Activated naive CD8-positive, alpha-beta T cell treated with anti-CD3 and anti-CD28 coated beads, Interleukin-2, amount 50 U/mL, for 24 hours (primary cell): Measurements from ENCODE around the gene AANAT.

ENCODE experiments used
- ATAC-seq: fragments of 150-1000 bp; cut with Tn5 transposase; one replicate; pipeline ENCODE4 v1.10.0; 2021
- DNase-seq: peaks from one replicate; pipeline ENCODE4 v3.0.0; 2021
- H3K27ac Mint-ChIP-seq: one replicate; pipeline ENCODE4 v1.8.0; 2021; ENCODE audit warnings: mild to moderate bottlenecking, mixed read lengths
- H3K27me3 Mint-ChIP-seq: one replicate; pipeline ENCODE4 v1.8.0; 2021; ENCODE audit warnings: mixed read lengths
- H3K36me3 Mint-ChIP-seq: one replicate; pipeline ENCODE4 v1.8.0; 2021; ENCODE audit warnings: low read depth, mixed read lengths
- H3K4me1 Mint-ChIP-seq: one replicate; pipeline ENCODE4 v1.8.0; 2021; ENCODE audit warnings: mixed read lengths
- H3K4me3 Mint-ChIP-seq: one replicate; pipeline ENCODE4 v1.8.0; 2021; ENCODE audit warnings: mild to moderate bottlenecking, moderate library complexity, mixed read lengths
- H3K9me3 Mint-ChIP-seq: one replicate; pipeline ENCODE4 v1.8.0; 2021; ENCODE audit warnings: mixed read lengths

The AANAT gene

DNA sequence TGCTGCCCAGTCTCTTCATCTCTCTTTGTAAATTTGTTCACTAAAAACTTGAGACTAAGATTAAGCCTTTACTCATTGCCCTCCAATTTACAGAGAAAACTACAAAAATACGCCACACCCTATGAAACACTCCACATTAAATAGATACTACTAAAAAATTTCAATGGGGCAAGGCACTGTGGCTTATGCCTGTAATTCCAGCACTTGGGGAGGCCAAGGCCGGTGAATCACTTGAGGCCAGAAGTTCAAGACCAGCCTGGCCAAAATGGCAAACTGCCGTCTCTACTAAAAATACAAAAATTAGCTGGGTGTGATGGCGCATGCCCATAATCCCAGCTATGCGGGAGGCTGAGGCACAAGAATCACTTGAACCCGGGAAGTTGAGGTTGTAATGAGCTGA, 18.3 kb upstream of the AANAT start:
- Mint-ChIP-seq H3K27me3 (no peaks in the 10 kb centered on the region), H3K4me1 (peaks cover 73% of the 10 kb centered on the region), H3K27ac (no peak overlapping the region), H3K9me3 (no peaks in the 10 kb centered on the region), H3K4me3 (no peak overlapping the region), H3K36me3 (peaks cover 5% of the 10 kb centered on the region)
- no peak for DNase-seq
- ATAC-seq = no peak

- H3K27ac Mint-ChIP-seq = peak overlapping the region; percentile 47
- no peak for DNase-seq
- peaks cover 5% of the 10 kb centered on the region for H3K36me3 Mint-ChIP-seq
- no peak for ATAC-seq
- H3K9me3 Mint-ChIP-seq = no peaks in the 10 kb centered on the region
- H3K27me3 Mint-ChIP-seq = no peaks in the 10 kb centered on the region
- H3K4me3 Mint-ChIP-seq = peak overlapping the region; percentile 86
- H3K4me1 Mint-ChIP-seq = peaks cover 49% of the 10 kb centered on the region
Observed at GRCh38 chr17:76451506-76451905, 15.9 kb upstream of the AANAT start.

GRCh38 chr17:76452127-76452659, 15.2 kb upstream of the AANAT start:
- Mint-ChIP-seq H3K27ac (no peak overlapping the region), H3K4me1 (peaks cover 43% of the 10 kb centered on the region)

DNA sequence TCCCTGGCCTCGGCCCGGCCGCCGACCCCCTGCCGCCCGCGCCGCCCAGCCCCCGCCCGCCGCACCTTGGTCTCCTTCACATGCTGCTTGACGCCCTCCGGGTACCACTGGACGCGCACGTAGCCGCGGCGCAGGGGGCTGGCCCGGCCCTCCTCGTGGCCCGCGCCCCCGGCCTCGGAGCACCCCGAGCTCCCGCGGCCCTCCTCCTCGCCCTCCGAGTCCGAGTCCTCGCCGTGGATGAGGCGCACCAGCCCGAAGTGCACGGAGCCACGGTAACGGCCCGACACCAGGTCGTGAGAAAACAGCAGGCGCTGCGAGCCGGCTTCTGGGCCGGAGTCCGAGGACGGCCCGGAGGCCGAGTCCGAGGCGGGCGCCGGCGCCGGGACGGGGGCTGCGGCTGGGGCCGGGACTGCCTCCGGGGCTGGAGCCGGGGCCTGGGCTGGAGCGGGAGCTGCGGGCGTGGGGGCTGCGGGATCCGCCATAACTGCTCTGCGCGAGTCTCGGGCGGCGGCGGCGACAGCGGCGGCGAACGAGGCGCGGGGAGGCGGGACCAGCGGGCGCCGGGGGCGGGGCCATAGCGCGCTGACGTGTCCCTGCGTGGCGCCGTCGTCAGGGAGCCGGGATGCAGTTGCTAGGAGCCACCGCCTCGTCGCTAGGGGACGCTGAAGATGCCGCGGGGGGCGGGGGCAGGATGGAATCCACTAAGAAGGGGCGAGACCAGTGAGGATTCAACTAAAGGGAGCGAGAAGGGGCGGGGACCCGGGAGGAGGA, 14.6 kb upstream of the AANAT start, which contains the start of gene UBE2O:
UBE2O (minus strand) TSS at position 493 of the 771 bp plus-strand sequence; CDS start at position 482, 11 bp downstream.
- Mint-ChIP-seq H3K4me1 (peaks cover 36% of the 10 kb centered on the region), H3K36me3 (peaks cover 5% of the 10 kb centered on the region), H3K9me3 (no peaks in the 10 kb centered on the region), H3K4me3 (peak within 1 kb of the TSS; percentile 86), H3K27me3 (no peaks in the 10 kb centered on the region), H3K27ac (no peak within 1 kb of the TSS)
- ATAC-seq (peak; percentile 93), DNase-seq (peak; percentile 96)

More at GRCh38 chr17:76452127-76452659, 15.2 kb upstream of the AANAT start:
- DNase-seq (no peak), ATAC-seq (peak; percentile 9)
- no peaks in the 10 kb centered on the region for H3K9me3 Mint-ChIP-seq
- H3K36me3 Mint-ChIP-seq = peaks cover 5% of the 10 kb centered on the region
- H3K4me3 Mint-ChIP-seq = peak overlapping the region; percentile 86
- H3K27me3 Mint-ChIP-seq = no peaks in the 10 kb centered on the region

- H3K4me1 Mint-ChIP-seq = peaks cover 31% of the 10 kb centered on the region
- ATAC-seq = no peak
- H3K4me3 Mint-ChIP-seq = peak overlapping the region; percentile 86
- H3K27me3 Mint-ChIP-seq = no peaks in the 10 kb centered on the region
- no peak overlapping the region for H3K27ac Mint-ChIP-seq
- peaks cover 5% of the 10 kb centered on the region for H3K36me3 Mint-ChIP-seq
- no peak for DNase-seq
- H3K9me3 Mint-ChIP-seq = no peaks in the 10 kb centered on the region
Observed at GRCh38 chr17:76453431-76453743, 14.0 kb upstream of the AANAT start.

GRCh38 chr17:76458580-76459490, 8.6 kb upstream of the AANAT start:
- Mint-ChIP-seq H3K9me3 (no peaks in the 10 kb centered on the region), H3K27me3 (no peaks in the 10 kb centered on the region), H3K27ac (no peak overlapping the region), H3K36me3 (no peaks in the 10 kb centered on the region), H3K4me1 (no peaks in the 10 kb centered on the region), H3K4me3 (no peak overlapping the region)
- DNase-seq (peak; percentile 20), ATAC-seq (no peak)

- Mint-ChIP-seq H3K27me3 (no peaks in the 10 kb centered on the region), H3K4me3 (no peak overlapping the region), H3K36me3 (no peaks in the 10 kb centered on the region), H3K4me1 (no peaks in the 10 kb centered on the region), H3K9me3 (no peaks in the 10 kb centered on the region), H3K27ac (no peak overlapping the region)
- DNase-seq (no peak), ATAC-seq (no peak)
Observed at GRCh38 chr17:76459674-76460073, 7.7 kb upstream of the AANAT start.

DNA sequence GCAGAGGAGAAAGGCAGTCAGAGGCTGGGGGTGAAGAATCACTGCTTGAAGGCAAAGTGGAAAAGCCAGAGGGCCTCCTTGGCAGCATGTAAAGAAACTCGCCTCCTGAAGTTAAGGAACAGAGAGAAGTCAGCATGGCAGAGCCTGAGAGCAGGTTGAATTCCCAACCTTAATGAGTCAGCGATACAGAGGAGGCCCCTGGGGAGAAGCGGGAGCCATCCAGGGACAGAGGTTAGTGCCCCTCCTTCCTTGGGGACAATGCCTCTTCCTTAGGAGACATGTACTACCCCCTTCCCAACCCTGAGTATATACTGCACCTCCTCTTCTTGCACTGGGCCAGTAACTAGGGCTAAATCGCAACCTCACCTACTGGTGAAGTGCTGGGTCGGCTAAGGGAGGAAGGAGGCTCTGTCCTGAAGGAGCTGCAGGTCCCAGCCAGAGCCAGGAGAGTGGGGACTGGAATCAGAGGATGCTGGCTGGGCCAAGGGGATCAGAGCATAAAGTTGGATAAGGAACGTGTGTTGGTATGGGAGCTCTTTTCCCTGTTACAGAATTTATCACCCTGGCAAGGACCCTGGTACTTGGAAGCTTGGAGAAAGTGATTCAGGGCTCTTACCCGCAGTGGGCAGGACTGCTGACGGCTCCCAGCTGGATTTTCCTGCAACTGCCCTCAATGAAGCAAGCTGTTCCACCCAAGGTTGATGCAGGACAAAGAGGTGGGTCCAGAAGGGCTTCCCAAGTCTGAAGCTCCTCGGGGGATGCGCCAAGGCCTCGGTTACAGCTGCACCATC, 5.4 kb upstream of the AANAT start:
- Mint-ChIP-seq H3K9me3 (no peaks in the 10 kb centered on the region), H3K4me3 (no peak overlapping the region), H3K4me1 (peaks cover 3% of the 10 kb centered on the region), H3K36me3 (no peaks in the 10 kb centered on the region), H3K27me3 (no peaks in the 10 kb centered on the region), H3K27ac (no peak overlapping the region)
- ATAC-seq (no peak), DNase-seq (no peak)

GRCh38 chr17:76462556-76463290, 4.7 kb upstream of the AANAT start:
- ATAC-seq (no peak), DNase-seq (no peak)
- no peak overlapping the region for H3K4me3 Mint-ChIP-seq
- no peaks in the 10 kb centered on the region for H3K36me3 Mint-ChIP-seq
- H3K9me3 Mint-ChIP-seq = no peaks in the 10 kb centered on the region
- H3K27me3 Mint-ChIP-seq = no peaks in the 10 kb centered on the region
- peaks cover 3% of the 10 kb centered on the region for H3K4me1 Mint-ChIP-seq
- no peak overlapping the region for H3K27ac Mint-ChIP-seq

DNA sequence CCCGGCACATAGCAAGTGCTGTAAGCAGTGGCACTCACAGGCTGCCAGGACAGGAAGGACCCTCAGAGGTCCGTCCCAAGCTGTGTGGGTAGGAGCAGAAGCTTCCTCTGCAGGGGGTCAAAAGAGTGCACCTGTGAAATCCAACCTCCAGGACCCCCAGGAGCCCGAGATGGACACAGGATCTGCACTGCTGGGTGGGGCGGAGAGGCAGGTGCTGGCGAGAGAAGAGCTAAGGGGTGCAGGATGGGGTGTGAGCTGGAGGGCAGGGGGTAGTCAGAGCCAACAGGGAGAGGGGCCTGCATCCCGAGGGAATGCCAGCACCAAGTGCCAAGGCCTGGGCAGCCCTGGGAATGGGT, 650 bp upstream of the AANAT start:
- Mint-ChIP-seq H3K4me1 (peaks cover 3% of the 10 kb centered on the region), H3K27ac (no peak overlapping the region)

DNA sequence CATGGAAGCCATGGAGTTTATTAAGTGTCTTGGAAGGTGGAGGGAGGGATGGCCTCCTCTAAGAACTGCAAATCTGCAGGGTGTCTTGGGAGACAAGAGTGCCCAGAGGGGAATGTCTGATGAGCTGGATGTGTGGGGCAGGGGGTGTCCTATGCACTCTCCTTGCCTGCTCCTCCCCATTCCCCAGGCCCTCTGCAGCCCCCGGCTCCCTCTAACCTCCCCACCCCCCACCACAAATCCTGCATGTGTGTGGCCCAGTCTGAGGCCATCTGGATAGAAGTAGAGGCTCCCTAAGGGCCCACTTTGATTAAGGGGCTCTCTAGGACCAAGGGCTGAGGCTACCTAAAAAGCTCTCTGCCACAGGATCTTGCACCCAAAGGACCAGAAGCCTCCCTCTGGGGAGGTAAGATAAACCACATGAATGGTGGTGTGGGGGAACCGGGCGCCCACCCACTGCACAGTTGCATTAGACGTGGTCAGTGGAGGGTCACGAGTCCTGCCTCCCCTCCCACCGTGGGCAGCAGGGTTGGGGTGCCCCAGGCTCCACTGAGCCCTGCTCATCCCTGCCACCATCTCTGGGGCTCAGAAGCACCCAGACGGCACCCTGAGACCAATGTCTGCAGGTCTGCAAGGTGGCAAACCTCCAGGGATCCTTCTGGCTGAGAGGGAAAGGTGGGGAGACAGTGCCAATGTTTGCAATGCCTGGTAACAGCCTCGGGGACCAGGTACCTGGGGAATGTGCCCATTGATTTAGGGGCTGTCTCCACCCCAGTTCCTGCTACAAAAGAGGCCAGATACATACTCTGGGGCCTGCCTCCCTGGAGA, 618 bp downstream of the AANAT start:
- no peak for ATAC-seq
- DNase-seq = no peak
- no peaks in the 10 kb centered on the region for H3K9me3 Mint-ChIP-seq
- H3K27me3 Mint-ChIP-seq = no peaks in the 10 kb centered on the region
- no peak overlapping the region for H3K4me3 Mint-ChIP-seq
- H3K36me3 Mint-ChIP-seq = peaks cover 4% of the 10 kb centered on the region
- H3K4me1 Mint-ChIP-seq = peaks cover 3% of the 10 kb centered on the region
- no peak overlapping the region for H3K27ac Mint-ChIP-seq

More for the DNA sequence above, 650 bp upstream of the AANAT start:
- H3K27me3 Mint-ChIP-seq = no peaks in the 10 kb centered on the region
- no peak overlapping the region for H3K4me3 Mint-ChIP-seq
- H3K9me3 Mint-ChIP-seq = no peaks in the 10 kb centered on the region
- no peak for DNase-seq
- no peak for ATAC-seq
- peaks cover 4% of the 10 kb centered on the region for H3K36me3 Mint-ChIP-seq

DNA sequence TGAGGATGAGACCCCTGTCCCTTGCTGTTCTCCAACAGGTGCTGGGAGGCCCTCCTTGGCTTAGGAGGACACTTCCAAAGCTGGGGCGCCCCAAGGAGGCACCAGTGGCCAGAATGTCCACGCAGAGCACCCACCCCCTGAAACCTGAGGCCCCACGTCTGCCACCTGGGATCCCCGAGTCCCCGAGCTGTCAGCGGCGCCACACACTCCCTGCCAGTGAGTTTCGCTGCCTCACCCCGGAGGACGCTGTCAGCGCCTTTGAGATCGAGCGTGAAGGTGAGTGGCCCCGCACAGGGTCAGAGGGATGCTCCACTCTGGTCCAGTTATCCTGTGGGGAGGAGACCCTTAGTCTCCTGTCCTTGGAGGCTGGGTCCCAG, 1.2 kb downstream of the AANAT start:
- no peaks in the 10 kb centered on the region for H3K9me3 Mint-ChIP-seq
- peaks cover 7% of the 10 kb centered on the region for H3K36me3 Mint-ChIP-seq
- peaks cover 3% of the 10 kb centered on the region for H3K4me1 Mint-ChIP-seq
- no peak overlapping the region for H3K27ac Mint-ChIP-seq
- H3K27me3 Mint-ChIP-seq = no peaks in the 10 kb centered on the region
- ATAC-seq = no peak
- H3K4me3 Mint-ChIP-seq = no peak overlapping the region
- DNase-seq = no peak
